MM.1S (cell line): ENCODE measurements around the gene NFYC.

Source experiments
- DNase-seq: peaks from one replicate; pipeline ENCODE4 v3.0.0-alpha.2; 2015
- H2AFZ ChIP-seq: fragments of 300-600 bp; sonication (generic); 2 replicates; pipeline ENCODE4 v1.6.0; 2016; ENCODE audit warnings: antibody characterized with exemption, low read length
- H3F3A ChIP-seq: fragments of 300-600 bp; sonication (generic); 2 replicates; pipeline ENCODE4 v1.6.1; 2016; ENCODE audit warnings: mild to moderate bottlenecking, antibody characterized with exemption, low read length, moderate library complexity, mixed read lengths; ENCODE audit not compliant: insufficient read depth
- H3K27ac ChIP-seq: fragments of 300-600 bp; sonication (generic); 2 replicates; pipeline ENCODE4 v1.5.1; 2016; ENCODE audit warnings: mild to moderate bottlenecking, low read length
- H3K27me3 ChIP-seq: fragments of 300-600 bp; sonication (generic); replicated peaks from 2 replicates; pipeline ENCODE4 v1.6.0; 2016; ENCODE audit warnings: low read length; ENCODE audit not compliant: insufficient read depth
- H3K36me3 ChIP-seq: fragments of 300-600 bp; sonication (generic); replicated peaks from 2 replicates; pipeline ENCODE4 v1.6.1; 2016; ENCODE audit warnings: mild to moderate bottlenecking, low read length, mixed read lengths; ENCODE audit not compliant: insufficient read depth
- H3K4me1 ChIP-seq: fragments of 300-600 bp; sonication (generic); 2 replicates; pipeline ENCODE4 v1.6.1; 2016; ENCODE audit warnings: low read length, mixed read lengths
- H3K4me2 ChIP-seq: fragments of 300-600 bp; sonication (generic); 2 replicates; pipeline ENCODE4 v1.6.0; 2016; ENCODE audit warnings: low read depth, low read length
- H3K4me3 ChIP-seq: fragments of 300-600 bp; sonication (generic); 2 replicates; pipeline ENCODE4 v1.5.1; 2016; ENCODE audit warnings: low read length, mixed read lengths
- H3K79me2 ChIP-seq: fragments of 300-600 bp; sonication (generic); 2 replicates; pipeline ENCODE4 v1.6.1; 2016; ENCODE audit warnings: mixed run types, low read length, mixed read lengths
- H3K9ac ChIP-seq: fragments of 300-600 bp; sonication (generic); 2 replicates; pipeline ENCODE4 v1.6.1; 2016; ENCODE audit warnings: low read length, mixed read lengths
- H3K9me2 ChIP-seq: fragments of 300-600 bp; sonication (generic); replicated peaks from 2 replicates; pipeline ENCODE4 v1.6.1; 2016; ENCODE audit warnings: mild to moderate bottlenecking, low read length, mixed read lengths; ENCODE audit not compliant: insufficient read depth
- H3K9me3 ChIP-seq: fragments of 300-600 bp; sonication (generic); replicated peaks from 2 replicates; pipeline ENCODE4 v1.6.1; 2016; ENCODE audit warnings: mild to moderate bottlenecking, low read length, mixed read lengths; ENCODE audit not compliant: insufficient read depth
- H4K20me1 ChIP-seq: fragments of 300-600 bp; sonication (generic); 2 replicates; pipeline ENCODE4 v1.6.1; 2016; ENCODE audit warnings: mild to moderate bottlenecking, low read length, moderate library complexity, mixed read lengths; ENCODE audit not compliant: insufficient read depth
- EZH2 ChIP-seq: fragments of 300-600 bp; sonication (generic); optimal IDR thresholded peaks from 2 replicates; pipeline ENCODE3; 2017; ENCODE audit warnings: low read depth, mild to moderate bottlenecking, antibody characterized with exemption, low read length, mixed read lengths
- EZH2phosphoT487 ChIP-seq: fragments of 300-600 bp; sonication (generic); IDR thresholded peaks from 2 replicates; pipeline ENCODE4 v1.6.1; 2018; ENCODE audit warnings: antibody characterized with exemption, low read length
- TF ChIP-seq, protein P1 (sequence below): fragments of 300-600 bp; sonication (generic); IDR thresholded peaks from 2 replicates; pipeline ENCODE4 v1.5.1; 2016; ENCODE audit warnings: antibody characterized with exemption, low read length, mixed read lengths

Gene NFYC

DNA sequence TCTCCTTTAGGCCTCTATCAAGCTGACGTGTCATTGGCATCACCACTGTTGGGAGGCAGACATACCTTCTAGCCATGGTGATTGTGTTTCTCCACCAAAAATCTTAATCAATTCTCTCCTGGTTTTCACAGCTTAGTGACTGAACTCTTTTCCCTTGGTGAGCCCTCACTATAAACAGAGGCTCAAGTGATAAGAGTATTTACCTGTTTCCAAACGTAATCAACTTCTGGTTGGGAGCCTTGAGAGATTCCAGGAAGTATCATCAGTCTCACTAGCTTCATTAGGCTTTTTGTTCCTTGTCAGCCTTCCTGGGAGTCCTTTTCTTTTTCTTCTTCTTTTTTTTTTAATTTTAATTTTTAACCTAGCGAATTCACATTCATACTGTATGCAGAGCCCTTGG is 58.3 kb downstream of the NFYC start:
- TF ChIP-seq EZH2phosphoT487 (no peak), EZH2 (no peak)
- TF ChIP-seq, protein P1, sequence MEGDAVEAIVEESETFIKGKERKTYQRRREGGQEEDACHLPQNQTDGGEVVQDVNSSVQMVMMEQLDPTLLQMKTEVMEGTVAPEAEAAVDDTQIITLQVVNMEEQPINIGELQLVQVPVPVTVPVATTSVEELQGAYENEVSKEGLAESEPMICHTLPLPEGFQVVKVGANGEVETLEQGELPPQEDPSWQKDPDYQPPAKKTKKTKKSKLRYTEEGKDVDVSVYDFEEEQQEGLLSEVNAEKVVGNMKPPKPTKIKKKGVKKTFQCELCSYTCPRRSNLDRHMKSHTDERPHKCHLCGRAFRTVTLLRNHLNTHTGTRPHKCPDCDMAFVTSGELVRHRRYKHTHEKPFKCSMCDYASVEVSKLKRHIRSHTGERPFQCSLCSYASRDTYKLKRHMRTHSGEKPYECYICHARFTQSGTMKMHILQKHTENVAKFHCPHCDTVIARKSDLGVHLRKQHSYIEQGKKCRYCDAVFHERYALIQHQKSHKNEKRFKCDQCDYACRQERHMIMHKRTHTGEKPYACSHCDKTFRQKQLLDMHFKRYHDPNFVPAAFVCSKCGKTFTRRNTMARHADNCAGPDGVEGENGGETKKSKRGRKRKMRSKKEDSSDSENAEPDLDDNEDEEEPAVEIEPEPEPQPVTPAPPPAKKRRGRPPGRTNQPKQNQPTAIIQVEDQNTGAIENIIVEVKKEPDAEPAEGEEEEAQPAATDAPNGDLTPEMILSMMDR = no peak
- H3K79me2 ChIP-seq = peaks cover 13% of the 10 kb centered on the region
- DNase-seq = no peak
- no peak overlapping the region for H3K27ac ChIP-seq
- no peaks in the 10 kb centered on the region for H3K4me1 ChIP-seq
- no peaks in the 10 kb centered on the region for H3K27me3 ChIP-seq
- H3K9ac ChIP-seq = no peak overlapping the region
- H4K20me1 ChIP-seq = no peaks in the 10 kb centered on the region
- H2AFZ ChIP-seq = no peak overlapping the region
- no peak overlapping the region for H3K4me2 ChIP-seq
- H3K4me3 ChIP-seq = no peak overlapping the region
- H3K9me3 ChIP-seq = no peaks in the 10 kb centered on the region
- H3K36me3 ChIP-seq = peaks cover 3% of the 10 kb centered on the region; the same call in 1 of the 2 replicates
- H3K9me2 ChIP-seq = no peaks in the 10 kb centered on the region
- no peaks in the 10 kb centered on the region for H3F3A ChIP-seq

DNA sequence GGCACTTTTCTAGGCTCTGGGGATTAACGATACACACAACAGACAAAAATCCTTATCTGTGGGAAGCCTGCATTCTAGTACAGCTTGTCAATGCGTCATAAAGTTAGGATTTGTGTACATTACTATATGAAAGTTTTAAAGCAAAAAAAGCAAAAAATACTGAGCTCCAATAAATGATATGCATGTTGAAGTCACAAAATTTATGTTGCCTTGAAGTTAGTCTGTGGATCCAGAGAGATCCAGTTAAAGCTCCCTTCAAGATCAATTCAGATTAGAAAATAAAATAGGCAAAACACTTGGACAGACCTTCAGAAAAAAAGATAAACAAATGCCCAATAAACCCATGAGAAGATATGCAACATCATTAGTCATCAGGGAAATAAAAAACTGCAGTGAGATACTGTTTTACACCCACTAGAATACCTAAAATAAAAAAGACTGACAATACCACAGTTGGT is 59.0 kb downstream of the NFYC start:
- Histone ChIP-seq H3K27me3 (no peaks in the 10 kb centered on the region), H2AFZ (no peak overlapping the region), H3K4me2 (no peak overlapping the region), H3F3A (no peaks in the 10 kb centered on the region), H4K20me1 (no peaks in the 10 kb centered on the region), H3K4me1 (no peaks in the 10 kb centered on the region), H3K36me3 (peaks cover 3% of the 10 kb centered on the region; the same call in 1 of the 2 replicates), H3K4me3 (no peak overlapping the region), H3K79me2 (peaks cover 7% of the 10 kb centered on the region), H3K9me2 (no peaks in the 10 kb centered on the region), H3K9me3 (no peaks in the 10 kb centered on the region), H3K27ac (no peak overlapping the region), H3K9ac (no peak overlapping the region)
- TF ChIP-seq EZH2 = no peak
- TF ChIP-seq, protein P1 = no peak
- TF ChIP-seq EZH2phosphoT487 = no peak
- no peak for DNase-seq

DNA sequence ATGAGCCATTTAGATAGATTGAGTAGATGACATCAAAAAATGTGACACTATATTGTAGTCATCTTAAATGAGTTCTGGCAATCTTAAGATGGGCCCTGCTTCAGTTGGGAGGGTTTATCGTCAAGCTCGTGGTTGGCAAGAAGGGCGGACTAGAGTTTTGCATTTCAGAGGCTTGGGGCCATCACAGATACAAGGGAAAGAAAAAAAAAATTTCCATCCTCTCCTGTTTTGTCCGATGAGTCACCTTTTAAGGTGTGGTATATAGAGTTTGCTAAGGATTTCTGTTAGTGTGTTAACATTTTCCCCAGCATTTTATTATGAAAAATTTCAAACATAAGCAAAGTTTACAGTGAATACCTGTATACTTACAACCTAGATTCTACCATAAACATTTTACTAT is 60.3 kb downstream of the NFYC start:
- H2AFZ ChIP-seq = no peak overlapping the region
- H3K9me2 ChIP-seq = no peaks in the 10 kb centered on the region
- TF ChIP-seq EZH2phosphoT487 = no peak
- TF ChIP-seq EZH2 = no peak
- TF ChIP-seq, protein P1 = no peak
- H3F3A ChIP-seq = no peaks in the 10 kb centered on the region
- H3K4me2 ChIP-seq = no peak overlapping the region
- H3K36me3 ChIP-seq = peaks cover 3% of the 10 kb centered on the region; the same call in 1 of the 2 replicates
- H3K9ac ChIP-seq = no peak overlapping the region
- no peak overlapping the region for H3K4me3 ChIP-seq
- no peaks in the 10 kb centered on the region for H3K9me3 ChIP-seq
- no peaks in the 10 kb centered on the region for H3K4me1 ChIP-seq
- peaks cover 2% of the 10 kb centered on the region; the same call in 1 of the 2 replicates for H3K79me2 ChIP-seq
- no peaks in the 10 kb centered on the region for H4K20me1 ChIP-seq
- DNase-seq = no peak
- no peak overlapping the region for H3K27ac ChIP-seq
- H3K27me3 ChIP-seq = no peaks in the 10 kb centered on the region
